ENCODE data around the gene CELF4. TPM values are rescaled to one million over a fixed set of nuclear protein-coding genes. Genes with fewer than 3 reads are reported as not detected.

The CELF4 gene
- total RNA-seq (2022) (0.11 TPM in 1 of 2 replicates, not detected in the other), Bru-seq, nascent RNA (percentile 2 among the genes with signal in this experiment), BruChase-seq, experiment 1, labeled RNA remaining after a 2-hour chase (percentile 3 among the genes with signal in this experiment), BruChase-seq, experiment 2, labeled RNA remaining after a 6-hour chase (percentile 1 among the genes with signal in this experiment)
- long read RNA-seq: 0 reads

DNA sequence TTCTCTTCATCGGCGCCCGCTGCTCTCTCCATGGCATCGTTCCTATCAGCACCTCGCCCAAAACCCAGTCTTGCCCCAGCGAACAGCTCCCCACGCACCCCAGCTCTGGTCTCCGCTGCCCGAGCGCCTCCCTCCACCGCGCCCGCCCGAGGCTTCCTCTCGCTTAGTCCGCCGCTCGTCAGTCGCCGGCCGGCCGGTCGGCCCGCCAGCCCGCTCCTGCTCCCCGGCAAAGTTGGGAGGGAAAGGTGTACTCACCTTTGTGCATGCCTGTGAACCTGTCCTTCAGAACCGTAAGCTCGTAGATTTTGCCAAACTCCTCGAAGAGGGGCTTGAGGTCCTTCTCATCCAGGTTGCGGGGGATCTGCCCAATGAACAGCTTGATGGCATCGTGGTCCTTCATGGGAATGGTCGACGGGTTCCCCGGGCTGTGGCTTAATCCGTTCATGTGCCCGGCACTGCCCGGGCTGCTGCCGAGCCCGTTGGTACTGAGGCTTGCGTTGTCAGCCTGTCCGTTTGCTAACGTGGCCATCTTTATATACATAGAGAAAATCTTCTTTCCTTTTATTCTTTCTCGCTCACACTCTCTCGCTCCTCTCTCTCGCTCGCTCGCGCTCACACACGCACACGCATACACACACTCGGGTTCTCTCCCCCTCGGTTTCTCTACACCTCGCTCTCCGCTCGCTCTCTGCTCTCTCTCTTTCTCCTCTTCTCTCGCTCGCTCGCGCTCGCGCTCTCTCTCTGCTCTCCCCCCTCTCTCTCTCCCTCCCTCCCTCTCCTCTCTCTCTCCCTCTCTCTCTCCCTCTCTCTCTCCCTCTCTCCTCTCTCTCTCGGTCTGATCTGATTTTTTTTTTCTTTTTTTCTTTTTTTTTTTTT is at the start of gene CELF4:
Gene CELF4 (minus strand): TSS at position 698 of the 876 bp plus-strand sequence.
- no peaks in the 10 kb centered on the region for H3K27me3 ChIP-seq (replicated peaks; ENCODE audit: control insufficient read depth, insufficient read depth, low read length)
- no peaks in the 10 kb centered on the region for H3K9me3 ChIP-seq
- no peak within 1 kb of the TSS for H3K4me3 Mint-ChIP-seq (ENCODE audit: unreplicated experiment)
- H3K9me3 Mint-ChIP-seq (ENCODE audit: unreplicated experiment): no peaks in the 10 kb centered on the region
- H3K27me3 Mint-ChIP-seq (ENCODE audit: insufficient read depth, unreplicated experiment): peaks cover 7% of the 10 kb centered on the region
- H3K36me3 Mint-ChIP-seq (ENCODE audit: insufficient read depth, unreplicated experiment): no peaks in the 10 kb centered on the region
- no peaks in the 10 kb centered on the region for H3K4me1 Mint-ChIP-seq (ENCODE audit: low read depth, unreplicated experiment)
- no peaks in the 10 kb centered on the region for H3K4me1 ChIP-seq
- TF ChIP-seq, protein P1, sequence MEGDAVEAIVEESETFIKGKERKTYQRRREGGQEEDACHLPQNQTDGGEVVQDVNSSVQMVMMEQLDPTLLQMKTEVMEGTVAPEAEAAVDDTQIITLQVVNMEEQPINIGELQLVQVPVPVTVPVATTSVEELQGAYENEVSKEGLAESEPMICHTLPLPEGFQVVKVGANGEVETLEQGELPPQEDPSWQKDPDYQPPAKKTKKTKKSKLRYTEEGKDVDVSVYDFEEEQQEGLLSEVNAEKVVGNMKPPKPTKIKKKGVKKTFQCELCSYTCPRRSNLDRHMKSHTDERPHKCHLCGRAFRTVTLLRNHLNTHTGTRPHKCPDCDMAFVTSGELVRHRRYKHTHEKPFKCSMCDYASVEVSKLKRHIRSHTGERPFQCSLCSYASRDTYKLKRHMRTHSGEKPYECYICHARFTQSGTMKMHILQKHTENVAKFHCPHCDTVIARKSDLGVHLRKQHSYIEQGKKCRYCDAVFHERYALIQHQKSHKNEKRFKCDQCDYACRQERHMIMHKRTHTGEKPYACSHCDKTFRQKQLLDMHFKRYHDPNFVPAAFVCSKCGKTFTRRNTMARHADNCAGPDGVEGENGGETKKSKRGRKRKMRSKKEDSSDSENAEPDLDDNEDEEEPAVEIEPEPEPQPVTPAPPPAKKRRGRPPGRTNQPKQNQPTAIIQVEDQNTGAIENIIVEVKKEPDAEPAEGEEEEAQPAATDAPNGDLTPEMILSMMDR (IDR thresholded peaks at IDR 0.05; ENCODE audit: insufficient read depth in 1 of 2, low read depth in 1 of 2, low read length in 1 of 2, severe bottlenecking in 1 of 2, unreplicated experiment in 1 of 2): no peak
- no peaks in the 10 kb centered on the region for H3K36me3 ChIP-seq (ENCODE audit: control insufficient read depth, insufficient read depth, low read length)
- CTCF ChIA-PET: no interaction called here
- intact Hi-C loops (cut with micrococcal nuclease; ENCODE audit: unreplicated experiment): no loop called here
- no TSS peak for BruUV-seq (replicated peaks)
- POLR2A ChIA-PET: no interaction called here
- no peak within 1 kb of the TSS for H3K4me3 ChIP-seq (ENCODE audit: low read depth, low read length)
- no peak within 1 kb of the TSS for H3K27ac Mint-ChIP-seq (ENCODE audit: unreplicated experiment)
- no peak for DNase-seq

DNA sequence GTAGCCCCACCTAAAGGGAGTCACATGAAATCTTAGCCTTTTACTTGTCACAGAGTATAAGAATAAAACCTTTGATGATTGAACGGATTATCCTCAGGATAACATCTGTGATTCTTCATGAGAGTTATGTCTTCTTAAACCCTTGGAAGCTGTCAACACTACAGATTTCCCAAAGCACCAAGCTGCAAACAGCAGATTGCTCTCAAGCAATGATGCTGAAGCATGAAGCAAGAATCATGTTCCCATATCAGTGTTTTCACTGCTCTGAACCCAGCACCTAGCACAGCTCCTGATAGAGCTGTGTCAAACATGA is 47.6 kb upstream of the CELF4 start:
- Mint-ChIP-seq H3K4me1 (ENCODE audit: low read depth, unreplicated experiment) (no peaks in the 10 kb centered on the region), H3K27me3 (ENCODE audit: insufficient read depth, unreplicated experiment) (no peaks in the 10 kb centered on the region), H3K4me3 (ENCODE audit: unreplicated experiment) (no peak overlapping the region), H3K9me3 (ENCODE audit: unreplicated experiment) (no peaks in the 10 kb centered on the region), H3K27ac (ENCODE audit: unreplicated experiment) (no peak overlapping the region), H3K36me3 (ENCODE audit: insufficient read depth, unreplicated experiment) (no peaks in the 10 kb centered on the region)
- BruUV-seq (replicated peaks): no TSS peak
- H3K4me3 ChIP-seq (ENCODE audit: low read depth, low read length): no peak overlapping the region
- POLR2A ChIA-PET: no interaction called here
- H3K27me3 ChIP-seq (replicated peaks; ENCODE audit: control insufficient read depth, insufficient read depth, low read length): no peaks in the 10 kb centered on the region
- TF ChIP-seq, protein P1 (IDR thresholded peaks at IDR 0.05; ENCODE audit: insufficient read depth in 1 of 2, low read depth in 1 of 2, low read length in 1 of 2, severe bottlenecking in 1 of 2, unreplicated experiment in 1 of 2): no peak
- intact Hi-C loops (cut with micrococcal nuclease; ENCODE audit: unreplicated experiment): no loop called here
- H3K4me1 ChIP-seq: no peaks in the 10 kb centered on the region
- DNase-seq: no peak
- CTCF ChIA-PET: no interaction called here
- no peaks in the 10 kb centered on the region for H3K9me3 ChIP-seq
- H3K36me3 ChIP-seq (ENCODE audit: control insufficient read depth, insufficient read depth, low read length): no peaks in the 10 kb centered on the region

DNA sequence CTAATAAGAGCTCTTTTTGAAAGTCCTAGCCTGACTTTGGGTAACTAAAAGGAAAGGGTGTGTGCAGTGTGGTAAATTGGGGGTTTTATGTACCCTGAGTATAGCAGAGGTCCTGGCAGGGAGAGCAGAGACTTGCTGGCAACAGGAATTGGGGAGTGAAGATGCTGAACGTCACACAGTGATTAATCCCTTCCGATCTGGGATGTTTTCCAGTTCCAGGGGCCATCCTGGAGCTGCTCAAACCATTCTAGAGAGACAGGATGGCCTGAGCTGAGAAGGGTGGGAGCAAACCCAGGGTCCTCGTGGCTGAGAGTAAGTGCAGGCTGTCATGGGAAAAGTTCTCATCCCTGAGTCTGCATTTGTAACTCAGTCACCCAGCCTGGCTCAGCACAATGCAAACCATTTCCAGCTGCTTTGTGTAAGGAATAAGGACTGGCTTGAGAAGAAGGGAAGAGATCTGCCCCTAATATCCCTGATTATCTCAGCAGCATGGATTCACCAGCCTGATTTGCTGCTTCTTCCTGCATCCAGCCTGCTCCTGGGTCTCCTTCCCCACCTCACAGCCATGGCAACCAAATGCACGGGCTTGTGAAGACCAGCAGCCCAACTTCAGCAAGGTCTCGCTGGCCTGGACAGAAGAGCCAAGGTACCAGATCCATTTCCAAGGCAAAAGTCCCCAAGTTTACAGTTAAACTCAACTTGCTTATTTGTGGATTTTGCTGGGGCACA is 47.1 kb upstream of the CELF4 start:
- no peak overlapping the region for H3K27ac Mint-ChIP-seq (ENCODE audit: unreplicated experiment)
- H3K27me3 Mint-ChIP-seq (ENCODE audit: insufficient read depth, unreplicated experiment): peaks cover 2% of the 10 kb centered on the region
- no peak overlapping the region for H3K4me3 ChIP-seq (ENCODE audit: low read depth, low read length)
- no peaks in the 10 kb centered on the region for H3K4me1 ChIP-seq
- no peaks in the 10 kb centered on the region for H3K9me3 ChIP-seq
- no peaks in the 10 kb centered on the region for H3K36me3 ChIP-seq (ENCODE audit: control insufficient read depth, insufficient read depth, low read length)
- no peaks in the 10 kb centered on the region for H3K4me1 Mint-ChIP-seq (ENCODE audit: low read depth, unreplicated experiment)
- no peaks in the 10 kb centered on the region for H3K36me3 Mint-ChIP-seq (ENCODE audit: insufficient read depth, unreplicated experiment)
- H3K9me3 Mint-ChIP-seq (ENCODE audit: unreplicated experiment): no peaks in the 10 kb centered on the region
- TF ChIP-seq, protein P1 (IDR thresholded peaks at IDR 0.05; ENCODE audit: insufficient read depth in 1 of 2, low read depth in 1 of 2, low read length in 1 of 2, severe bottlenecking in 1 of 2, unreplicated experiment in 1 of 2): no peak
- ChIA-PET CTCF (no interaction called here), POLR2A (no interaction called here)
- H3K4me3 Mint-ChIP-seq (ENCODE audit: unreplicated experiment): no peak overlapping the region
- DNase-seq: no peak
- H3K27me3 ChIP-seq (replicated peaks; ENCODE audit: control insufficient read depth, insufficient read depth, low read length): no peaks in the 10 kb centered on the region
- no TSS peak for BruUV-seq (replicated peaks)
- intact Hi-C loops (cut with micrococcal nuclease; ENCODE audit: unreplicated experiment): no loop called here
